ENCODE results near the gene RAMP3.

DNA sequence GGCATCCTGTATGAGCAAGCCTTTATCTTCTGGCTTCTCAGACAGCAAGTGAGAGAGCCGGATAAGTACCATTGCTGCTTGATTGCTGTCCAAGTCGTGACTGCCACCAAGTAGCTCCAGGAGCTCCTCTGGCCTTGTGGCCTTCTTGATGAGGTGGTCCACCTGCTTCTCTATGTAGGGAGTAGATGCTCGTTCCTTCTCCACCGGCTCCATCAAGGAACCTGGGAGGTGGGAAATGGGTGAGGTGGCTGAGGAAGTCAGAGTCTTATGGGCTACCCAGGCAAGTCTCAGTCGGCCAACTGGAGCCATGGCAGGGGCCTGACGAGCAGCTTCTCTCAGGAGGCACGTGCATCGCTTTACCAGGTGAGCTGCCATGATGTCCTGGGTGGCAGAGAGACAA is 48.7 kb upstream of the RAMP3 start:
- TF ChIP-seq POLR2AphosphoS5 (IDR thresholded peaks at IDR 0.05) = no peak
- no peak for TF ChIP-seq POLR2A (IDR thresholded peaks at IDR 0.05)
- no peak for TF ChIP-seq CTCF (IDR thresholded peaks at IDR 0.05)
